Urinary bladder (tissue), 4 donors: ENCODE data around the gene CD47. TPM values are rescaled to one million over a fixed set of nuclear protein-coding genes. Genes with fewer than 3 reads are reported as not detected.

ENCODE experiments used
- DNase-seq: peaks from one replicate; pipeline ENCODE4 v3.0.0-alpha.2; 2015; ENCODE audit errors: extremely low spot score
- H3K27ac ChIP-seq: one replicate; pipeline ENCODE4 v1.5.1; 2013; ENCODE audit warnings: low read depth, mild to moderate bottlenecking, moderate library complexity
- H3K36me3 ChIP-seq: one replicate; pipeline ENCODE4 v1.6.1; 2013; ENCODE audit warnings: mild to moderate bottlenecking, moderate library complexity; ENCODE audit not compliant: insufficient read depth
- H3K4me1 ChIP-seq: one replicate; pipeline ENCODE4 v1.6.1; 2013; ENCODE audit warnings: mild to moderate bottlenecking, moderate library complexity; ENCODE audit not compliant: insufficient read depth
- H3K4me3 ChIP-seq: one replicate; pipeline ENCODE4 v1.5.1; 2013; ENCODE audit warnings: low read depth, low read length
- WGBS: extraction: QIAGEN DNeasy Blood & Tissue Kit; methylation state at CpG from one replicate; pipeline ENCODE4 v1.1.7; 2013; 5-methylcytosine and 5-hydroxymethylcytosine counted together
- polyA plus RNA-seq: library from polyadenylated mRNA; stranded (reverse); fragments of 200-250 nt; gene quantifications from one replicate; pipeline ENCODE4 v1.2.3, GENCODE V29; 2013
- total RNA-seq: library from RNA; depleted of rRNA; stranded (reverse); fragments of >200 nt; gene quantifications from one replicate; pipeline ENCODE4 v1.2.3, GENCODE V29; 2014
- donor health status: healthy with polysubstance abuse.
- donor health status: healthy.

The CD47 gene
- total and polyA plus RNA-seq, 2 donors: 39.2 to 155 TPM

DNA sequence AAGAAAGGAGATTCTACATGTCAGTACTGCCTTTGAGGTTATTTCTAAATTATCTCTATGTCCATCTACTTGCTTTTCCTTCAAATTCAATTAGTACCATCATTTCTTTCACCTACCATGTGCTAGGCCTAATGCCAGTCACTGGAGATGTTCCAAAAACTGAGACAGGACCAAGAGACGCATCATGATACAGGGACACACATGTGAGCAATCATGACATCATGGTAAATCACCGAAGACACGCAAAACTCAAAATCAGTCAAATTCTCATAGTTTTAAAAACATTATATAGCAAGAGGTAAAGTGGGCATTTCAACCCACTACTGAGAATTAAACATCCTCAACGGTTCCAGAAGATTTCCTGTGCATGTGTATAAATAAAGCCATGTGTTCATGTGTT, 95.0 kb downstream of the CD47 start:
- DNase-seq: no peak
- 84% methylated on average over 4 of the region's 4 CpGs for WGBS
- Histone ChIP-seq H3K4me3 (no peak overlapping the region), H3K36me3 (no peaks in the 10 kb centered on the region), H3K27ac (no peak overlapping the region), H3K4me1 (no peaks in the 10 kb centered on the region)

DNA sequence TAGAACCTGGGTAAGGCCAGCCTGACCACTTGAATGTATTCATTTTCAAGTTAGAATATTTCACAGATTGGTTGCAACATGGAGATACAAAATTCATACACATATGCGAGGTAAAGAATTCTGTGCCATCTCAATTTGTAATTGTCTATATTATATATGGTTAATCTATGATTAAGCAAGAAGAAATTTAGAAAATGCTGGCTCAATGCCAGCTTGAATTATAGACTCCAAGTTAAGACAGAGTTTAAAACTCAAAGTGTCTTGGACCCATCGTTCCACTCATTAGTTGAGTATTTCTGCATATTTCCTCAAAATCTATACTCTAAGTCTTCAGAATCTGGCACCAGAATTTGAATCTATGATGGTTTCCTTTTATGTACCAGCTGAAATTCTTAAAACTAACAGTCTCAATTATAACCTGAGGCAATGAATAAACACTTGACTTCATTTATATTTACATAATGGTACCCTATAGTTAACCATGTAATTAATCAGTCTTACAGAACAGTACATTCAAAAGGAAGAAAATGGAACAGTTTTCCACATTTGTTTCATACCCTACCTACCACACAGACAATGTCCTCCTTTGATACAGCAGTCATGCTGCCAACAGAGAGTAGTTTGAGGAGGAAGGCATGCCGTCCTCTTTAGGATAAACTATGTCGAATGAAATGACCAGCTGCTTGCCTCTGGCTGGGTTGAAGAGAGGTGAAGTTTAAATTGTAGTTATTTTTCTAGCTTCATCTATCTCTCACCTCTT, 95.7 kb downstream of the CD47 start:
- no peaks in the 10 kb centered on the region for H3K36me3 ChIP-seq
- no peak overlapping the region for H3K4me3 ChIP-seq
- 71% methylated on average over 4 of the region's 4 CpGs for WGBS
- no peak overlapping the region for H3K27ac ChIP-seq
- H3K4me1 ChIP-seq: no peaks in the 10 kb centered on the region
- DNase-seq: no peak

DNA sequence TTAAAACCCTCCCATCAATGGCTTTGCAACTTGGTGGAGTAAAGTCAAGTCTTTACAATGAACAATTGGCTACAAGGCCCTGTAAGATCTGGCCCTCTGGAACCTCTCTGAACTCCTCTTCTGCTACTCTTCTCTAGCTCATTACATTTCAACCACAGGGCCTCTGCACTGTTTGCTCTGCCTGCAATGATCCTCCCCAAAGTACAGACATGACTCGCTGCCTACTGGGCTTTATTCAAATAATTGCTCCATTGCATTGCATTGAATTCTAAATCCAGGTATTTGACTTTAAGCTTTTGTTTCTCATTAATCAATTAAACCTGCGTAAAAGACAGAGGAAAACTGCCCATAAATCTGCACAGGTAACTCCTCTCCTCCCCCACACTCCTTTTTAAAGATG, 96.7 kb downstream of the CD47 start:
- H3K4me1 ChIP-seq: no peaks in the 10 kb centered on the region
- H3K27ac ChIP-seq: no peak overlapping the region
- no peak overlapping the region for H3K4me3 ChIP-seq
- DNase-seq: no peak
- 96% methylated on average over 2 of the region's 2 CpGs for WGBS
- H3K36me3 ChIP-seq: no peaks in the 10 kb centered on the region

- DNase-seq: no peak
- H3K36me3 ChIP-seq: no peaks in the 10 kb centered on the region
These were observed 97.1 kb downstream of the CD47 start for GRCh38 chr3:107993771-107994170.

More at GRCh38 chr3:107993771-107994170, 97.1 kb downstream of the CD47 start:
- 71% methylated on average over 1 of the region's 1 CpG for WGBS
- Histone ChIP-seq H3K27ac (no peak overlapping the region), H3K4me1 (no peaks in the 10 kb centered on the region), H3K4me3 (no peak overlapping the region)

Other genes with a start within 250 kb of the CD47 start
- 80.1 TPM for gene IFT57, start 131.4 kb upstream of the CD47 start, total RNA-seq
- gene IFT57, start 131.4 kb upstream of the CD47 start, polyA plus RNA-seq: 33.8 TPM
- gene HHLA2, start 205.5 kb upstream of the CD47 start, total RNA-seq: not detected
- gene HHLA2, start 205.5 kb upstream of the CD47 start, polyA plus RNA-seq: not detected